ENCODE results near the gene TBC1D16. TPM values are rescaled to one million over a fixed set of nuclear protein-coding genes. Genes with fewer than 3 reads are reported as not detected.

The TBC1D16 gene, protein sequence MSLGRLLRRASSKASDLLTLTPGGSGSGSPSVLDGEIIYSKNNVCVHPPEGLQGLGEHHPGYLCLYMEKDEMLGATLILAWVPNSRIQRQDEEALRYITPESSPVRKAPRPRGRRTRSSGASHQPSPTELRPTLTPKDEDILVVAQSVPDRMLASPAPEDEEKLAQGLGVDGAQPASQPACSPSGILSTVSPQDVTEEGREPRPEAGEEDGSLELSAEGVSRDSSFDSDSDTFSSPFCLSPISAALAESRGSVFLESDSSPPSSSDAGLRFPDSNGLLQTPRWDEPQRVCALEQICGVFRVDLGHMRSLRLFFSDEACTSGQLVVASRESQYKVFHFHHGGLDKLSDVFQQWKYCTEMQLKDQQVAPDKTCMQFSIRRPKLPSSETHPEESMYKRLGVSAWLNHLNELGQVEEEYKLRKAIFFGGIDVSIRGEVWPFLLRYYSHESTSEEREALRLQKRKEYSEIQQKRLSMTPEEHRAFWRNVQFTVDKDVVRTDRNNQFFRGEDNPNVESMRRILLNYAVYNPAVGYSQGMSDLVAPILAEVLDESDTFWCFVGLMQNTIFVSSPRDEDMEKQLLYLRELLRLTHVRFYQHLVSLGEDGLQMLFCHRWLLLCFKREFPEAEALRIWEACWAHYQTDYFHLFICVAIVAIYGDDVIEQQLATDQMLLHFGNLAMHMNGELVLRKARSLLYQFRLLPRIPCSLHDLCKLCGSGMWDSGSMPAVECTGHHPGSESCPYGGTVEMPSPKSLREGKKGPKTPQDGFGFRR
- under 1 TPM; 0.49 to 1.00 (median 0.65) TPM for total RNA-seq
- 0.83 TPM for total RNA-seq (2013)

DNA sequence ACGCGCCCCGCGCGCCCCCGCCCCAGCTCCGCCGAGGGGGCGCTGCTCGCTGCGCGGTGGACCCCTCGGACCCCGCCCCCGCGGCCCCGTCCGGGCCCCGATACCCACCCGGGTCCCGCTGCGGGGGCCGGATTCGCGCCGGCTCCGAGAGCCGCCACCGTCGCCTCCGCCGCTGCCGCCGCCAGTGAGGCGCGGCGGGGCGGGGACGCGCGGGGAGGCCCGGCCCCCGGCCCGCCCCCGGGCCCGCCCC, at the start of gene TBC1D16:
TBC1D16 (minus strand) TSS at position 186 of the 250 bp plus-strand sequence. CDS start 22,325 bp downstream, outside the sequence.
- H3K4me1 ChIP-seq (ENCODE audit: control insufficient read depth, insufficient read depth, low read length) = peaks cover 20% of the 10 kb centered on the region
- Mint-ChIP-seq H3K9me3 (no peaks in the 10 kb centered on the region), H3K36me3 (no peaks in the 10 kb centered on the region), H3K27ac (peak within 1 kb of the TSS; percentile 86 to 94), H3K27me3 (ENCODE audit: low read depth in 2 of 2) (peaks cover 20 to 21% of the 10 kb centered on the region in 2 donors), H3K4me3 (peak within 1 kb of the TSS; percentile 90), H3K4me1 (peaks cover 13 to 20% of the 10 kb centered on the region in 2 donors)
- H3K27ac ChIP-seq (ENCODE audit: low read length) = peak within 1 kb of the TSS; percentile 79
- no peaks in the 10 kb centered on the region for H3K36me3 ChIP-seq (ENCODE audit: control insufficient read depth, insufficient read depth, low read length)
- peak in 1 of 3 donors; percentile 78 for ATAC-seq
- no peaks in the 10 kb centered on the region for H3K9me3 ChIP-seq (ENCODE audit: control insufficient read depth, insufficient read depth, low read length)
- under 1% methylated on average over 46 of the region's 46 CpGs for WGBS (ENCODE audit: insufficient coverage)
- TF ChIP-seq, protein P1, sequence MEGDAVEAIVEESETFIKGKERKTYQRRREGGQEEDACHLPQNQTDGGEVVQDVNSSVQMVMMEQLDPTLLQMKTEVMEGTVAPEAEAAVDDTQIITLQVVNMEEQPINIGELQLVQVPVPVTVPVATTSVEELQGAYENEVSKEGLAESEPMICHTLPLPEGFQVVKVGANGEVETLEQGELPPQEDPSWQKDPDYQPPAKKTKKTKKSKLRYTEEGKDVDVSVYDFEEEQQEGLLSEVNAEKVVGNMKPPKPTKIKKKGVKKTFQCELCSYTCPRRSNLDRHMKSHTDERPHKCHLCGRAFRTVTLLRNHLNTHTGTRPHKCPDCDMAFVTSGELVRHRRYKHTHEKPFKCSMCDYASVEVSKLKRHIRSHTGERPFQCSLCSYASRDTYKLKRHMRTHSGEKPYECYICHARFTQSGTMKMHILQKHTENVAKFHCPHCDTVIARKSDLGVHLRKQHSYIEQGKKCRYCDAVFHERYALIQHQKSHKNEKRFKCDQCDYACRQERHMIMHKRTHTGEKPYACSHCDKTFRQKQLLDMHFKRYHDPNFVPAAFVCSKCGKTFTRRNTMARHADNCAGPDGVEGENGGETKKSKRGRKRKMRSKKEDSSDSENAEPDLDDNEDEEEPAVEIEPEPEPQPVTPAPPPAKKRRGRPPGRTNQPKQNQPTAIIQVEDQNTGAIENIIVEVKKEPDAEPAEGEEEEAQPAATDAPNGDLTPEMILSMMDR (IDR thresholded peaks at IDR 0.05) = no peak
- H3K27me3 ChIP-seq (ENCODE audit: control insufficient read depth, insufficient read depth, low read length) = peaks cover 13% of the 10 kb centered on the region
- intact Hi-C loops (cut with micrococcal nuclease) = no loop called here
- H3K4me3 ChIP-seq (ENCODE audit: low read length) = peak within 1 kb of the TSS; percentile 68
- peak in 1 of 2 donors; percentile 76 for DNase-seq

DNA sequence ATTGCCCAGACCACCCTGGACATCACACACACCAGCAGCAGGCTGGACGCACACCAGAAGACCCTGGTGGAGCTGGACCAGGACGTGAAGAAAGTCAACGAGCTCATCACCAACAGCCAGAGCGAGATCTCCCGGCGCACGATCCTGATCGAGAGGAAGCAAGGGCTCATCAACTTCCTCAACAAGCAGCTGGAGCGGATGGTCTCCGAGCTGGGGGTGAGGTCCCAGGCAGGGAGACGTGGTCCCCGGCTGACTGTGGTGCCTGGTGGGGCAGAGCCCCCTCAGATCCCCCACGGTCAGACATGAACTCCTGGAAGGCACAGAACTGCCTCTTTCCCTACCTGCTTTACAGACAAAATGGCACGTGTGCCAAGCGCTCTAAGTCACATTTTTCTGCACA, 49.1 kb upstream of the TBC1D16 start:
- TF ChIP-seq, protein P1 (IDR thresholded peaks at IDR 0.05) = no peak
- no peaks in the 10 kb centered on the region for H3K27me3 ChIP-seq (ENCODE audit: control insufficient read depth, insufficient read depth, low read length)
- intact Hi-C loops (cut with micrococcal nuclease) = no loop called here
- H3K4me1 ChIP-seq (ENCODE audit: control insufficient read depth, insufficient read depth, low read length) = peaks cover 7% of the 10 kb centered on the region
- no peaks in the 10 kb centered on the region for H3K9me3 ChIP-seq (ENCODE audit: control insufficient read depth, insufficient read depth, low read length)
- no peaks in the 10 kb centered on the region for H3K9me3 Mint-ChIP-seq
- no peak for DNase-seq
- no peak overlapping the region for H3K27ac Mint-ChIP-seq
- H3K4me3 Mint-ChIP-seq = no peak overlapping the region
- no peak overlapping the region for H3K27ac ChIP-seq (ENCODE audit: low read length)
- no peaks in the 10 kb centered on the region for H3K36me3 ChIP-seq (ENCODE audit: control insufficient read depth, insufficient read depth, low read length)
- peaks cover 0 to 6% of the 10 kb centered on the region in 2 donors for H3K4me1 Mint-ChIP-seq
- no peaks in the 10 kb centered on the region for H3K27me3 Mint-ChIP-seq (ENCODE audit: low read depth in 2 of 2)
- ATAC-seq = no peak
- no peaks in the 10 kb centered on the region for H3K36me3 Mint-ChIP-seq
- no peak overlapping the region for H3K4me3 ChIP-seq (ENCODE audit: low read length)
- WGBS (ENCODE audit: insufficient coverage) = 87% methylated on average over 15 of the region's 15 CpGs

- Mint-ChIP-seq H3K9me3 (no peaks in the 10 kb centered on the region), H3K27me3 (ENCODE audit: low read depth in 2 of 2) (no peaks in the 10 kb centered on the region), H3K4me3 (no peak overlapping the region), H3K4me1 (peaks cover 0 to 6% of the 10 kb centered on the region in 2 donors), H3K36me3 (no peaks in the 10 kb centered on the region), H3K27ac (peak overlapping the region in 1 of 2 donors; percentile 29)
- DNase-seq (no peak), ATAC-seq (no peak)
- TF ChIP-seq, protein P1 (IDR thresholded peaks at IDR 0.05) = no peak
- WGBS (ENCODE audit: insufficient coverage) = 81% methylated on average over 13 of the region's 13 CpGs
- H3K4me1 ChIP-seq (ENCODE audit: control insufficient read depth, insufficient read depth, low read length) = peaks cover 7% of the 10 kb centered on the region
- H3K9me3 ChIP-seq (ENCODE audit: control insufficient read depth, insufficient read depth, low read length) = no peaks in the 10 kb centered on the region
- intact Hi-C loops (cut with micrococcal nuclease) = no loop called here
- H3K4me3 ChIP-seq (ENCODE audit: low read length) = no peak overlapping the region
- no peaks in the 10 kb centered on the region for H3K27me3 ChIP-seq (ENCODE audit: control insufficient read depth, insufficient read depth, low read length)
- no peak overlapping the region for H3K27ac ChIP-seq (ENCODE audit: low read length)
- H3K36me3 ChIP-seq (ENCODE audit: control insufficient read depth, insufficient read depth, low read length) = no peaks in the 10 kb centered on the region
These were observed 47.5 kb upstream of the TBC1D16 start for GRCh38 chr17:80083136-80083661.
